K562 (cell line): ENCODE measurements around the gene PGLYRP4. TPM values are rescaled to one million over a fixed set of nuclear protein-coding genes. Genes with fewer than 3 reads are reported as not detected.

Experiments used
- ATAC-seq: fragments of 200-7000 bp; cut with Tn5 transposase; 3 replicates; pipeline ENCODE4 v1.9.1; 2020; ENCODE audit warnings: moderate library complexity
- BruUV-seq: library from RNA; stranded (reverse); fragments of 400-500 nt; replicated peaks from 2 replicates; lab custom pipeline; 2021; lab: Mats Ljungman, UMichigan
- CTCF ChIA-PET: fragments of 300-600 bp; formaldehyde crosslinking; extraction: SDS; loops from one replicate; lab custom pipeline; 2021; ENCODE audit warnings: low intra/inter-chr PET ratio; lab: Yijun Ruan, JAX
- POLR2A ChIA-PET: fragments of 300-600, 350-650 bp; sonication (Branson Sonifier 250); formaldehyde crosslinking; extraction: SDS; loops from one replicate; lab custom pipeline; 2021; ENCODE audit warnings: antibody characterized with exemption, inconsistent platforms; lab: Yijun Ruan, JAX
- DNase-seq, 4 experiments: peaks; one replicate each; pipeline versions ENCODE4 v3.0.0 to v3.0.0-alpha.2; 2011 to 2018; ENCODE audit warnings: low spot score in 3 of 4, mixed read lengths in 3 of 4; ENCODE audit errors: extremely low read depth in 1 of 4
- FAIRE-seq: peaks from 2 replicates; lab custom pipeline; 2011; peaks lifted over from hg19 to GRCh38; lab: Jason Lieb, UNC
- H2AFZ ChIP-seq: 2 replicates; pipeline ENCODE4 v1.6.0; 2011; ENCODE audit warnings: low read depth, low read length, control low read depth, inconsistent platforms
- H3K27ac ChIP-seq: fragments of 200-600 bp; 3 replicates; pipeline ENCODE4 v1.8.0; 2011; ENCODE audit warnings: low read depth, mild to moderate bottlenecking, control low read depth, inconsistent platforms, low read length, moderate library complexity, mixed read lengths; ENCODE audit errors: extremely low read depth
- H3K27me3 ChIP-seq, 2 experiments: fragments of 300-600 bp in 1 of 2; 2 replicates in 1 of 2; 3 replicates in 1 of 2; pipeline versions ENCODE4 v1.6.0 to v1.8.0; 2011; ENCODE audit warnings: inconsistent platforms in 2 of 2, low read length in 2 of 2, mild to moderate bottlenecking in 1 of 2, mixed read lengths in 1 of 2, moderate library complexity in 1 of 2; ENCODE audit not compliant: control insufficient read depth in 2 of 2, insufficient read depth in 2 of 2
- H3K36me3 ChIP-seq: fragments of 300-600 bp; 3 replicates; pipeline ENCODE4 v1.8.0; 2011; ENCODE audit warnings: mild to moderate bottlenecking, low read length, inconsistent platforms; ENCODE audit not compliant: control insufficient read depth, insufficient read depth
- H3K4me1 ChIP-seq, 2 experiments: fragments of 200-600 bp in 1 of 2; replicated peaks in 1 of 2; 2 replicates in 1 of 2; 3 replicates in 1 of 2; pipeline versions ENCODE4 v1.5.1 to v1.8.0; 2011; ENCODE audit warnings: inconsistent platforms in 2 of 2, low read length in 2 of 2, mild to moderate bottlenecking in 1 of 2, mixed read lengths in 1 of 2, moderate library complexity in 1 of 2; ENCODE audit not compliant: control insufficient read depth in 2 of 2, insufficient read depth in 2 of 2
- H3K4me2 ChIP-seq: 2 replicates; pipeline ENCODE4 v1.6.1; 2011; ENCODE audit warnings: low read length, control low read depth, inconsistent platforms, mixed read lengths; ENCODE audit not compliant: insufficient read depth
- H3K4me3 ChIP-seq: fragments of 200-600 bp; sonication (generic), shearing (Covaris generic); 2 replicates; pipeline ENCODE4 v1.5.1; 2016; ENCODE audit warnings: control low read depth, inconsistent platforms
- H3K79me2 ChIP-seq: fragments of 200-600 bp; 3 replicates; pipeline ENCODE4 v1.8.0; 2011; ENCODE audit warnings: low read length, inconsistent platforms; ENCODE audit not compliant: control insufficient read depth, insufficient read depth
- H3K9ac ChIP-seq, 2 experiments: 2 replicates each; pipeline versions ENCODE4 v1.6.0 to v1.6.1; 2011; ENCODE audit warnings: low read depth in 2 of 2, low read length in 2 of 2, control low read depth in 1 of 2, inconsistent platforms in 1 of 2, mild to moderate bottlenecking in 1 of 2, mixed read lengths in 1 of 2; ENCODE audit not compliant: insufficient read depth in 1 of 2
- H3K9me1 ChIP-seq: one replicate; pipeline ENCODE4 v1.6.0; 2011; ENCODE audit warnings: inconsistent platforms, mild to moderate bottlenecking, low read length, moderate library complexity; ENCODE audit not compliant: control insufficient read depth, insufficient read depth
- H3K9me3 ChIP-seq: replicated peaks from 2 replicates; pipeline ENCODE4 v1.5.1; 2011; ENCODE audit warnings: low read depth, low read length, inconsistent platforms; ENCODE audit not compliant: control insufficient read depth, insufficient read depth
- H4K20me1 ChIP-seq: replicated peaks from 2 replicates; pipeline ENCODE4 v1.6.1; 2011; ENCODE audit warnings: low read length, inconsistent platforms, mixed read lengths; ENCODE audit not compliant: control insufficient read depth, insufficient read depth
- EGR1 ChIP-seq: fragments of 450-650 bp; conservative IDR thresholded peaks from 2 replicates; pipeline ENCODE4 v1.6.1; 2017; ENCODE audit warnings: mild to moderate bottlenecking
- HSF4 ChIP-seq: fragments of 250-450 bp; sonication (Bioruptor Pico); IDR thresholded peaks from 2 replicates; pipeline ENCODE4 v2.1.2; 2022; ENCODE audit warnings: mild to moderate bottlenecking, moderate library complexity, borderline replicate concordance
- KHSRP ChIP-seq: fragments of 450-650 bp; IDR thresholded peaks from 2 replicates; pipeline ENCODE4 v1.6.1; 2017
- ZNF316 ChIP-seq: fragments of 450-650 bp; IDR thresholded peaks from 2 replicates; pipeline ENCODE4 v1.6.1; 2016
- WGBS: fragments of 100-300 bp; shearing (Covaris generic); methylation state at CpG from one replicate; pipeline ENCODE4 v1.1.6; 2016; ENCODE audit warnings: low coverage, mixed read lengths; ENCODE audit not compliant: insufficient coverage; ENCODE audit errors: missing lambda C conversion rate; 5-methylcytosine and 5-hydroxymethylcytosine counted together
- in situ Hi-C: fragments of 300-500 bp; cut with MboI; formaldehyde crosslinking; loops from 4 replicates; pipeline ENCODE4 v1.15.0; 2018; ENCODE audit warnings: inconsistent platforms, mixed read lengths
- intact Hi-C: fragments of 100-400 bp; cut with micrococcal nuclease; formaldehyde crosslinking; loops from 2 replicates; pipeline ENCODE4 v1.14.2; 2022
- polyA plus RNA-seq, 8 experiments: library from polyadenylated mRNA; depleted of rRNA in 4 of 8; stranded (reverse) in 5 of 8; unstranded in 3 of 8; fragments of >200 nt; fragmentation: Nextera tagmentation in 2 of 8; fragmentation: Illumina TruSeq in 1 of 8; extraction: Ambion mirVana in 2 of 8; extraction: Trizol in 1 of 8; gene quantifications; 2 replicates each; pipeline versions ENCODE4 v1.2.1 to v1.2.3, GENCODE V29; 2011 to 2014; ENCODE audit warnings: inconsistent platforms in 1 of 8, missing spikeins in 1 of 8
- total RNA-seq, 7 experiments: library from RNA; depleted of rRNA in 6 of 7; stranded (reverse); fragments of >200 nt in 6 of 7; fragmentation: Illumina TruSeq in 2 of 7; extraction: Trizol in 2 of 7; gene quantifications; 2 replicates each; pipeline versions ENCODE4 v1.2.1 to v1.2.3, GENCODE V29; 2011 to 2021; ENCODE audit warnings: low replicate concordance in 1 of 7

PGLYRP4 gene
- total and polyA plus RNA-seq, 9 of the 15 experiments (the other 6 are each of a cell fraction or from before 2014, with no cell fraction given) = 0.06 to 0.13 (median 0.11) TPM; not detected in 6

- Histone ChIP-seq H3K27ac (no peak overlapping the region), H4K20me1 (peaks cover 3% of the 10 kb centered on the region; the same call in 1 of the 2 replicates), H3K9me1 (no peaks in the 10 kb centered on the region), H2AFZ (no peak overlapping the region), H3K9ac (no peak overlapping the region), H3K4me3 (no peak overlapping the region), H3K9me3 (no peaks in the 10 kb centered on the region), H3K4me1 (peaks cover 0 to 6% of the 10 kb centered on the region in 2 experiments; a peak in 1 of 5 replicates), H3K27me3 (peaks cover 0 to 27% of the 10 kb centered on the region in 2 experiments; a peak in 4 of 5 replicates), H3K4me2 (no peak overlapping the region), H3K36me3 (no peaks in the 10 kb centered on the region), H3K79me2 (no peaks in the 10 kb centered on the region)
- in situ Hi-C loops (no loop called here), intact Hi-C loops (no loop called here)
- ChIA-PET POLR2A (interaction anchor here (0.6 to 1.0 kb wide), 2 partner anchors 32 to 238 kb away, joined by 3 read pairs; partner anchors contain the start of gene S100A13), CTCF (no interaction called here)
- no TSS peak for BruUV-seq
- DNase-seq = no peak
- ATAC-seq = no peak
- 0 out of 2 replicates have a peak, but pooled peaks have one; percentile 14 for TF ChIP-seq EGR1
- TF ChIP-seq KHSRP = no peak
- FAIRE-seq = no peak
- WGBS = 0% methylated on average over 1 of the region's 1 CpG
Measured at GRCh38 chr1:153389401-153389800, 40.8 kb upstream of the PGLYRP4 start.

DNA sequence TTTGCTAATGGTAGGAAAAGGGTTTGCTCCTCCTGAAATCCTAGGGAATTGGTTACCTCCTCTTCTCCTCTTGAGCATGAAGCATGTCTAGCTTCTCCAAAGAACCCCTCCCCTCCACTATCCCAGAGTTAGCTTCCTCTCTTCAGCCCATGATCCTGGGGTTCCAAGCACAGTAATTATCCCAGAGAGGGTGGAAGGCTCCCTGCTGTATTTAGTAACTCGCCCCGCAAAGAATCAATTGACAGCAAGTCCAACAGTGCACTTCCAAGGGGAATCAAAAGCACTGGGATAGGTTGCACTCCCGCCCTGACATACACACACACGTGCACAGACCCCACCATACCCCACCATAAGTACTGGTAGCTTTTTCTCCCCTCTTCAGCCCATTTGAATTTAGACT is 39.1 kb upstream of the PGLYRP4 start:
- H3K27ac ChIP-seq = no peak overlapping the region
- no TSS peak for BruUV-seq
- ChIA-PET CTCF (no interaction called here), POLR2A (interaction anchor here (0.6 kb wide), 1 partner anchor 90 kb away, joined by 3 read pairs; no protein-coding TSS in a partner anchor)
- H3K79me2 ChIP-seq = no peaks in the 10 kb centered on the region
- WGBS = 5% methylated on average over 4 of the region's 4 CpGs
- H3K4me2 ChIP-seq = no peak overlapping the region
- in situ Hi-C loops (no loop called here), intact Hi-C loops (no loop called here)
- no peak overlapping the region for H3K9ac ChIP-seq
- H3K4me3 ChIP-seq = no peak overlapping the region
- no peaks in the 10 kb centered on the region for H3K9me3 ChIP-seq
- H3K27me3 ChIP-seq = peaks cover 0 to 21% of the 10 kb centered on the region in 2 experiments; a peak in 4 of 5 replicates
- TF ChIP-seq HSF4 (CRISPR knock-in tag) = no peak
- no peak for TF ChIP-seq ZNF316
- H2AFZ ChIP-seq = no peak overlapping the region
- H3K9me1 ChIP-seq = no peaks in the 10 kb centered on the region
- no peaks in the 10 kb centered on the region for H3K36me3 ChIP-seq
- FAIRE-seq = no peak
- peaks cover 3% of the 10 kb centered on the region; the same call in 1 of the 2 replicates for H4K20me1 ChIP-seq
- ATAC-seq = no peak
- no peak for DNase-seq
- peaks cover 0 to 6% of the 10 kb centered on the region in 2 experiments; a peak in 1 of 5 replicates for H3K4me1 ChIP-seq
